Coronary artery (tissue), 2 donors: Measurements from ENCODE around the gene ZMIZ1.
A peak's percentile ranks its signal among the peaks of the same experiment; 100 is the strongest.

Experiments used
- DNase-seq: peaks from one replicate; pipeline ENCODE4 v3.0.0-alpha.2; 2017; ENCODE audit warnings: low spot score
- H3K27ac ChIP-seq, 2 donors: fragments of 200-600 bp; sonication (generic); one replicate each; pipeline ENCODE4 v1.5.1; 2016 to 2019
- H3K4me3 ChIP-seq: fragments of 200-600 bp; sonication (generic); 2 replicates; pipeline ENCODE4 v1.5.1; 2016; ENCODE audit warnings: mild to moderate bottlenecking, moderate library complexity
- TF ChIP-seq, protein P1 (sequence below): fragments of 200-600 bp; sonication (generic); IDR thresholded peaks from one replicate; pipeline ENCODE4 v1.5.1; 2019; ENCODE audit warnings: antibody characterized with exemption

The ZMIZ1 gene, protein sequence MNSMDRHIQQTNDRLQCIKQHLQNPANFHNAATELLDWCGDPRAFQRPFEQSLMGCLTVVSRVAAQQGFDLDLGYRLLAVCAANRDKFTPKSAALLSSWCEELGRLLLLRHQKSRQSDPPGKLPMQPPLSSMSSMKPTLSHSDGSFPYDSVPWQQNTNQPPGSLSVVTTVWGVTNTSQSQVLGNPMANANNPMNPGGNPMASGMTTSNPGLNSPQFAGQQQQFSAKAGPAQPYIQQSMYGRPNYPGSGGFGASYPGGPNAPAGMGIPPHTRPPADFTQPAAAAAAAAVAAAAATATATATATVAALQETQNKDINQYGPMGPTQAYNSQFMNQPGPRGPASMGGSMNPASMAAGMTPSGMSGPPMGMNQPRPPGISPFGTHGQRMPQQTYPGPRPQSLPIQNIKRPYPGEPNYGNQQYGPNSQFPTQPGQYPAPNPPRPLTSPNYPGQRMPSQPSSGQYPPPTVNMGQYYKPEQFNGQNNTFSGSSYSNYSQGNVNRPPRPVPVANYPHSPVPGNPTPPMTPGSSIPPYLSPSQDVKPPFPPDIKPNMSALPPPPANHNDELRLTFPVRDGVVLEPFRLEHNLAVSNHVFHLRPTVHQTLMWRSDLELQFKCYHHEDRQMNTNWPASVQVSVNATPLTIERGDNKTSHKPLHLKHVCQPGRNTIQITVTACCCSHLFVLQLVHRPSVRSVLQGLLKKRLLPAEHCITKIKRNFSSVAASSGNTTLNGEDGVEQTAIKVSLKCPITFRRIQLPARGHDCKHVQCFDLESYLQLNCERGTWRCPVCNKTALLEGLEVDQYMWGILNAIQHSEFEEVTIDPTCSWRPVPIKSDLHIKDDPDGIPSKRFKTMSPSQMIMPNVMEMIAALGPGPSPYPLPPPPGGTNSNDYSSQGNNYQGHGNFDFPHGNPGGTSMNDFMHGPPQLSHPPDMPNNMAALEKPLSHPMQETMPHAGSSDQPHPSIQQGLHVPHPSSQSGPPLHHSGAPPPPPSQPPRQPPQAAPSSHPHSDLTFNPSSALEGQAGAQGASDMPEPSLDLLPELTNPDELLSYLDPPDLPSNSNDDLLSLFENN

DNA sequence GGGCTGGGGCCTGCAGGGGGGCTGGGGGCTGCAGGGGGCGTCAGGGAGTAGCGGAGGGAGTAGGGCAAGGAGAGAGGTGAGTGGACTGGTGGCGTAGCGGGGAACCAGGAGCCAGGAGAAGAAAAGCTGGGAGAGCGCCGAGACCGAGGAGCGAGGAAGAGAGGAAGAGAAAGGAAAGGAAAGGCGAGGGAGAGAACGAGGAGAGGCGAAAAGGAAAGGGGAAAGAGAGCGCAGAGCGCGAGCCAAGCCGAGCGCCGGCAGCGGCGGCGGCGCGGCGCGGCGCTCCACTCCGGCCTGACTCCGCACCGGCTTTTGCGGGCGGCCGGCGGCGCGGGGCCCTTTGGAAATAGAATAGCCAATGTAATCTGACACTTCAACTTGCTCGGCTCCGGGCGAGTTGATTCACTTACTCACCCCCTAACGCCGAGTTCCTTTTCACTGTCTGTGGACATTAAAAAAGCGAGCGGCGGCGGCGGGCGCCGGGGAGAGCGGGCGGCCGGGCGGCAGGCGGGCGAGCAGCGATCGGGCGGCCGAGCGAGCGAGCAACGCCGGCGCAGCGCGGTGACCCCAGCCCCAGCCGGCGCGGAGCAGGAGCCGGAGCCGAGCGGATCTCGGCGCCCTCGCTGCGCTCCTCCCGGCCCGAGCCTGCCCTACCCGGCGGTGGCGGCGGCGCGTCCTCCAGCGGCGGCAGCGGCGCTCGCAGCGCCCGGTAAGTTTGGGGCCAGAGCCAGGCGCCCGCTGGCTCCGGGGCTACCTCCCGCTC is at the start of gene ZMIZ1:
Gene ZMIZ1, plus strand, starts transcription at position 405 of the 763 bp plus-strand sequence. CDS start 132,667 bp downstream, outside the sequence.
- DNase-seq = peak; percentile 94
- Histone ChIP-seq H3K4me3 (peak within 1 kb of the TSS; percentile 88), H3K27ac (peak within 1 kb of the TSS; percentile 98 to 100)
- TF ChIP-seq, protein P1, sequence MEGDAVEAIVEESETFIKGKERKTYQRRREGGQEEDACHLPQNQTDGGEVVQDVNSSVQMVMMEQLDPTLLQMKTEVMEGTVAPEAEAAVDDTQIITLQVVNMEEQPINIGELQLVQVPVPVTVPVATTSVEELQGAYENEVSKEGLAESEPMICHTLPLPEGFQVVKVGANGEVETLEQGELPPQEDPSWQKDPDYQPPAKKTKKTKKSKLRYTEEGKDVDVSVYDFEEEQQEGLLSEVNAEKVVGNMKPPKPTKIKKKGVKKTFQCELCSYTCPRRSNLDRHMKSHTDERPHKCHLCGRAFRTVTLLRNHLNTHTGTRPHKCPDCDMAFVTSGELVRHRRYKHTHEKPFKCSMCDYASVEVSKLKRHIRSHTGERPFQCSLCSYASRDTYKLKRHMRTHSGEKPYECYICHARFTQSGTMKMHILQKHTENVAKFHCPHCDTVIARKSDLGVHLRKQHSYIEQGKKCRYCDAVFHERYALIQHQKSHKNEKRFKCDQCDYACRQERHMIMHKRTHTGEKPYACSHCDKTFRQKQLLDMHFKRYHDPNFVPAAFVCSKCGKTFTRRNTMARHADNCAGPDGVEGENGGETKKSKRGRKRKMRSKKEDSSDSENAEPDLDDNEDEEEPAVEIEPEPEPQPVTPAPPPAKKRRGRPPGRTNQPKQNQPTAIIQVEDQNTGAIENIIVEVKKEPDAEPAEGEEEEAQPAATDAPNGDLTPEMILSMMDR = no peak

DNA sequence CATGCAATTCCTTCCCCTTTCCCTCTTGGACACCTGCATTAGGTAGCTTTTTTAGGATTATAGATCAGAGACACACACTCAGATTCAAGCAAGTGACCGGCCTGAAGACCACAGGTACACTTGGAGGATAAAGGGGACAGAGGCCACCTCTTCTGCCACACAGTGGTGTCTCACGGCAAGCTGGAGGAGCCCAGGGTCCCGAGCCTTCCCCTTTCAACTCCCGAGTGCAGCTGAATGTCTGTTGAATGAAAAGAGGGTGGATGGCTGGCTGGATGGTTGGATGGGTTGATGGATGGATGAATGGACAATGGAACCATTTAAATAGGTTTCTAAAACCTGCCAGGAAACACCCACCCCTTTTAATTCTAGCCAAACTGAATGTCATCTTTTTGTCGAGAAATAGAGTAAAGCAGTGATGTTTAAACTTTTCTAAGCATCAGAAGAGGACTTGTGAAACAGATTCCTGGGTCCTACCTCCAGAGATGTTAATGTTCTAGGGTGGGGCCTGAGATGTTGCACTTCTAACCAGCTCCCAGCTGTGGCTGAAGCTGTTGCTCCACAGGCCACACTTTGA is 49.2 kb upstream of the ZMIZ1 start:
- H3K4me3 ChIP-seq = no peak overlapping the region
- DNase-seq = peak; percentile 41
- TF ChIP-seq, protein P1 = no peak
- H3K27ac ChIP-seq = peak overlapping the region in 1 of 2 donors; percentile 42

DNA sequence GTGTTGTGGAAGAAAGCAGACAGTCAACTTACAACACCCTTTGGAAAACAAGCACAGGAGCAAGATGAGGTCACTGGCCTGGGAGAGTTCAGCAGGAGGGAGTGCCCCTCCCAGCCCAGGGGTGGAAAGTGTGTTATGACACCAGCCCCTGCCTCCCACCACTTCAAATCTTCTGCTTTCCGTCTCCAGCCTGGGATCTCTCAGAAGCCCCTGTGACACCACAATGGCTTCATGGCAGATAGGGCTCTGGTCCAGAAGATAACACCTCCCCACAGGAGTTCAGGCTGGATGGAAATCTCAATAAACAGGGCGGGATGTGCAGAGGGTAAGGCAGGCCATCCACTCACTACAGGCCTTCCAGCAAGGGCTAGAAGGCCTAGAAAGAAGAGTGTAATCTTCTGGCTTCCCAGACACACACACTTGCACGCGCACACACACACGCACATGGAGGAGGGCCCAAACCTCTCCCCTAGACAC is 48.7 kb upstream of the ZMIZ1 start:
- TF ChIP-seq, protein P1 = no peak
- peak overlapping the region in 1 of 2 donors; percentile 57 for H3K27ac ChIP-seq
- no peak overlapping the region for H3K4me3 ChIP-seq
- peak; percentile 79 for DNase-seq

DNA sequence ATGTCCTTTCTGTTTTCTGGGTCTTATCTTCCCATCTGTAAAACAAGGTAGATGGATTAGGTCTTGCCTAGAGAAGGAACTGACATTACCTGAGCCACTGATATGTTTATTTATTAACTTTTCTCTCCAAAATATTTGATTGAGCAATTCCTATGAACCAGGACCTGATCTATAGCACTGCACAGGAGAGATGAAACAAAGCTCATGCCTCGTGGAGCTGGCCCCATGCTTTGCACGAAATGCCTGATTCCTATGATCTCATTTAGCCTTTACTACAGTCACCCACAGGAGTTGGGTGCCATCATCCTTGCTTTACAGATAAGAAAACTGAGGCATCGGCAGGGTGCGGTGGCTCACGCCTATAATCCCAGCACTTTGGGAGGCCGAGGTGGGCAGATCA is 48.2 kb upstream of the ZMIZ1 start:
- DNase-seq = no peak
- TF ChIP-seq, protein P1 = no peak
- Histone ChIP-seq H3K27ac (peak overlapping the region in 1 of 2 donors; percentile 57), H3K4me3 (no peak overlapping the region)

DNA sequence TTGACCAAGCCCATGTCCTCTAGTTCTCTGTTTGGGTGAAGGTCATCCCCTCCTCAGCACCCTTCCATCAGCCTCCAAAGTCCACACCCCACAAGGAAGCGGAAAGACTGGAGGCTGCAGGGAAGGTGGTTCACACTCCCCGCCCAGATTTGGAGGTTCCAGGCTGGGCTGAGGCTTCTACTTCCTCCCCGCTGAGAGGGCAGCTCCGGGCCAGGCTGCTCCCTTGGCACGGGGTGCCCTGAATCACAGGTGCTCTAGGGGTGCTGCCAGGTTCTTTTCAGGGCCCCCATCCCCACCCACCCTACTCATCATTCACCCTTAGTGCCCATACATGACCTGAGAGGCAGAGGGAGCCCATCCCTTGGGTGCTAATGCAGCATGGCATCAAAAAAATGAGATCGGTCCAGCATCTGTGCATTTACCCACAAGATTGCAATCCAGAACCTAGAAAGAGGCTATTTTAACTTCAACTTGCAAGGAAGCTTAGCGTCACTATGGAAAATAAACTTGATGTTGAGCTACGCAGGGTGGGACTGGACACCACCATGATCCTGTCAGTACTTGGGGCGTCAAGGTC is 47.3 kb upstream of the ZMIZ1 start:
- TF ChIP-seq, protein P1 = no peak

More for the DNA sequence above, 47.3 kb upstream of the ZMIZ1 start:
- DNase-seq = peak; percentile 41
- H3K4me3 ChIP-seq = no peak overlapping the region
- H3K27ac ChIP-seq = no peak overlapping the region
